ENCODE measurements around the gene PRDM11.

DNA sequence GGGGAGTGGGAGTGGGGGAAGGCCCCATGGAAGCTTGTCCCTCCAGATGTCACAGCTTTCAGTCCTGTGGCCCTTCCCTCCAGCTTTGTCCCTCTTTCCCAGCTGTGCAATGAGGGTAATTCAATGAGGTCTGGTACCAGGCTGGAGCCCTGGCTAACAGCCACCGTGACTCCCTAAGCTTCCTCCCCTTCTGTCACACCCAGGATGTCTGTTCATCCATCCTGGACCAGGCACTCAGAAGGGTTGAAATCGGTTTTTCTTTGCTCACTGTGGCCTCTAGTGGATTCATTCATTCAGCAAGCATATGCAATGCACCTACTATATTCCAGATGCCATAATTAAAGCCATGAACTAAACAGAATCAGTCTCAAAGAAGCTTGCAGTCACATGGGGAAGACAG lies 101.0 kb downstream of the PRDM11 start:
- TF ChIP-seq, protein P1, sequence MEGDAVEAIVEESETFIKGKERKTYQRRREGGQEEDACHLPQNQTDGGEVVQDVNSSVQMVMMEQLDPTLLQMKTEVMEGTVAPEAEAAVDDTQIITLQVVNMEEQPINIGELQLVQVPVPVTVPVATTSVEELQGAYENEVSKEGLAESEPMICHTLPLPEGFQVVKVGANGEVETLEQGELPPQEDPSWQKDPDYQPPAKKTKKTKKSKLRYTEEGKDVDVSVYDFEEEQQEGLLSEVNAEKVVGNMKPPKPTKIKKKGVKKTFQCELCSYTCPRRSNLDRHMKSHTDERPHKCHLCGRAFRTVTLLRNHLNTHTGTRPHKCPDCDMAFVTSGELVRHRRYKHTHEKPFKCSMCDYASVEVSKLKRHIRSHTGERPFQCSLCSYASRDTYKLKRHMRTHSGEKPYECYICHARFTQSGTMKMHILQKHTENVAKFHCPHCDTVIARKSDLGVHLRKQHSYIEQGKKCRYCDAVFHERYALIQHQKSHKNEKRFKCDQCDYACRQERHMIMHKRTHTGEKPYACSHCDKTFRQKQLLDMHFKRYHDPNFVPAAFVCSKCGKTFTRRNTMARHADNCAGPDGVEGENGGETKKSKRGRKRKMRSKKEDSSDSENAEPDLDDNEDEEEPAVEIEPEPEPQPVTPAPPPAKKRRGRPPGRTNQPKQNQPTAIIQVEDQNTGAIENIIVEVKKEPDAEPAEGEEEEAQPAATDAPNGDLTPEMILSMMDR (conservative IDR thresholded peaks at IDR 0.05; ENCODE audit: low read length): no peak
- TF ChIP-seq EZH2phosphoT487 (IDR thresholded peaks at IDR 0.05; ENCODE audit: borderline replicate concordance, low read depth, low read length): no peak

All from OCI-LY7 (cell line).